ENCODE measurements around the gene LRRC49.
"Not testable (repeated sequence)": the region's sequence is repeated elsewhere in the genome, so short reads cannot be mapped to it uniquely, and the experiment has no call there.

The LRRC49 gene

GRCh38 chr15:70916531-70916930, 23.9 kb downstream of the LRRC49 start:
- H3K9me3 ChIP-seq = no peaks in the 10 kb centered on the region
- no peaks in the 10 kb centered on the region; the same call in 1 of the 2 replicates for H3K36me3 ChIP-seq
- H3K4me3 ChIP-seq (ENCODE audit: low read depth, low read length) = no peak overlapping the region
- TF ChIP-seq, protein P1, sequence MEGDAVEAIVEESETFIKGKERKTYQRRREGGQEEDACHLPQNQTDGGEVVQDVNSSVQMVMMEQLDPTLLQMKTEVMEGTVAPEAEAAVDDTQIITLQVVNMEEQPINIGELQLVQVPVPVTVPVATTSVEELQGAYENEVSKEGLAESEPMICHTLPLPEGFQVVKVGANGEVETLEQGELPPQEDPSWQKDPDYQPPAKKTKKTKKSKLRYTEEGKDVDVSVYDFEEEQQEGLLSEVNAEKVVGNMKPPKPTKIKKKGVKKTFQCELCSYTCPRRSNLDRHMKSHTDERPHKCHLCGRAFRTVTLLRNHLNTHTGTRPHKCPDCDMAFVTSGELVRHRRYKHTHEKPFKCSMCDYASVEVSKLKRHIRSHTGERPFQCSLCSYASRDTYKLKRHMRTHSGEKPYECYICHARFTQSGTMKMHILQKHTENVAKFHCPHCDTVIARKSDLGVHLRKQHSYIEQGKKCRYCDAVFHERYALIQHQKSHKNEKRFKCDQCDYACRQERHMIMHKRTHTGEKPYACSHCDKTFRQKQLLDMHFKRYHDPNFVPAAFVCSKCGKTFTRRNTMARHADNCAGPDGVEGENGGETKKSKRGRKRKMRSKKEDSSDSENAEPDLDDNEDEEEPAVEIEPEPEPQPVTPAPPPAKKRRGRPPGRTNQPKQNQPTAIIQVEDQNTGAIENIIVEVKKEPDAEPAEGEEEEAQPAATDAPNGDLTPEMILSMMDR (IDR thresholded peaks at IDR 0.05; ENCODE audit: low read depth, low read length) = no peak
- DNase-seq = peak; percentile 10
- no peaks in the 10 kb centered on the region for H3K4me1 ChIP-seq
- no peaks in the 10 kb centered on the region for H3K27me3 ChIP-seq

DNA sequence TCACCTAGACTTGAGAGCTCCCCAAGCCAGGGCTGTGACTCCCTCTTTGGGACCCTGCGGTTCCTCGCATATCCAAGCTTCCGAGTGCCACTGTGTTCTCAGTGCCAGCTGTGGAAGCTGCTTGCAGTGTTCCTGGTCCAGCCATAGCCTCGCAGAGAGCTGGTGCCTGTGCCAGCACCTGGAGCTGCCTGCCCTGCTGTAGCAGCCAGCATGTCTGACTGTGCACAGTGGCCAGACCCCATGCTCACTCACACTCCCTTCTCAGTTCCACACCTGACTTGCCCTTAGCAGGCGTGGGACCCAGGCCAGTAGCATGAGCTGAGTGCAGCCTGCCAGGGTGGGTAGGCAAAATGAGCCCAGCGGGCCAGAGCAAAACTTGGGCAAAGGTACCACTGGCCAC, 25.3 kb downstream of the LRRC49 start:
- DNase-seq = no peak
- TF ChIP-seq, protein P1 (IDR thresholded peaks at IDR 0.05; ENCODE audit: low read depth, low read length) = no peak
- H3K4me3 ChIP-seq (ENCODE audit: low read depth, low read length) = no peak overlapping the region
- no peaks in the 10 kb centered on the region for H3K4me1 ChIP-seq
- H3K36me3 ChIP-seq = no peaks in the 10 kb centered on the region
- H3K27me3 ChIP-seq = no peaks in the 10 kb centered on the region
- no peaks in the 10 kb centered on the region for H3K9me3 ChIP-seq

DNA sequence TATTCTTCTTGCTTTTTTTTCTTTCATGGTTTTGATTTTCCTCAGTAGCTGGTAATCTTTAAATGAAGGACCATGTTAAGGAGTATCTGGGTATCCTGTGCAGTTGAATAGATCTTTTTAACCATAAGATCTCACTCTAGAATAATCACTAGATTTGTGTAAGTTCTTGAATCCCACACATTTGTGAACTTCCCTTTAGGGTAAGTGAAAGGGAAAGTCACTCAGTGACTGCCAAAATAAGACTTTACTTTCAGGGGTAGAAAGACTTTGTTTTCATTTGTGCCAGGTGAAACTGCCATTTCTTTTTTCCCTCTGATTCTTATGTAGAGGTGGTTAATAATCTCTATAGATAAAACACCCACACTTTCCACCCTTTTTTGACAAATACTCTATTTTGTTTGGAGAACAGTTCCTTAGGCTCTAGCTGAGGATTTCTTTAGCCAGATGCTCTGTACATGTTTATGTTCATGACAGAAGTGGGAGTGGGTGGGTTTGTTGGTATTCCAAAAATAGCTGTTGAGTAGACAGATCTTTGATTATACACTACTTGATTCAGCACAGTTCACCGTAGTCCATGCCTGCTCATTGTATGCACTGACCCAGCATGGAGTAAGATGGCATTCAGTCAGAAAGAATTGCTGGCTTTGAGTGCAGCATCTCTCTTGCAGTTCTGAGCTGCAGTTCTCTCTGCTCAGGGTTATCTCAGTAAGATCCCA, 28.5 kb downstream of the LRRC49 start:
- TF ChIP-seq, protein P1 (IDR thresholded peaks at IDR 0.05; ENCODE audit: low read depth, low read length) = no peak
- Histone ChIP-seq H3K4me1 (no peaks in the 10 kb centered on the region), H3K9me3 (no peaks in the 10 kb centered on the region), H3K4me3 (ENCODE audit: low read depth, low read length) (no peak overlapping the region), H3K27me3 (no peaks in the 10 kb centered on the region), H3K36me3 (no peaks in the 10 kb centered on the region)
- DNase-seq = no peak

DNA sequence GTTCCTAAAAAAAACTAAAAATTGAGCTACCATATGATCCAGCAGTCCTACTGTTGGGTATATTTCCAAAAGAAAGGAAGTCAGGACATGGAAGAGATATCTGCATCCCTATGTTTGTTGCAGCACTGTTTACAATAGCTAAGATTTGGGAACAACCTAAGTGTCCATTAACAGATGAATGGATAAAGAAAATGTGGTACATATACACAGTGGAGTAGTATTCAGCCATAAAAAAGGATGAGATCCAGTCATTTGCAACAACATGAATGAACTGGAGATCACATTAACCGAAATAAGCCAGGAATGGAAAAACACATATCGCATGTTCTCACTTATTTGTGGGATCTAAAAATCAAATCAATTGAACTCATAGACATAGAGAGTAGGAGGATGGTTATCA, 29.5 kb downstream of the LRRC49 start:
- Histone ChIP-seq H3K4me3 (ENCODE audit: low read depth, low read length) (no peak overlapping the region), H3K27me3 (no peaks in the 10 kb centered on the region), H3K36me3 (no peaks in the 10 kb centered on the region), H3K9me3 (no peaks in the 10 kb centered on the region), H3K4me1 (no peaks in the 10 kb centered on the region)
- DNase-seq = no peak
- TF ChIP-seq, protein P1 (IDR thresholded peaks at IDR 0.05; ENCODE audit: low read depth, low read length) = no peak

- Histone ChIP-seq H3K4me1 (no peaks in the 10 kb centered on the region), H3K36me3 (no peaks in the 10 kb centered on the region), H3K9me3 (no peaks in the 10 kb centered on the region), H3K4me3 (ENCODE audit: low read depth, low read length) (no peak overlapping the region), H3K27me3 (no peaks in the 10 kb centered on the region)
- TF ChIP-seq, protein P1 (IDR thresholded peaks at IDR 0.05; ENCODE audit: low read depth, low read length) = no peak
- DNase-seq = no peak
Measured at GRCh38 chr15:70923311-70924080, 30.9 kb downstream of the LRRC49 start.

DNA sequence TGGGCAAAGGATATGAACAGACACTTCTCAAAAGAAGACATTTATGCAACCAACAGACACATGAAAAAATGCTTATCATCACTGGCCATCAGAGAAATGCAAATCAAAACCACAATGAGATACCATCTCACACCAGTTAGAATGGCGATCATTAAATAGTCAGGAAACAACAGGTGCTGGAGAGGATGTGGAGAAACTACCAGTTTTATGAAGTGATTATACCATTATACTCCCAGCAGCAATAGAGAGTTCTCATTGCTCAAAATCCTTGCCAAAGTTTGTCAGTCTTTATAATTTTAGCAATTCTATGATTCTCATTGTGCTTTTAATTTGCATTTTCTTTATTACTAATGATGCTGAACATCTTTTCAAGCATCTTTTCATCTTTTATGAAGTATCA, 34.3 kb downstream of the LRRC49 start:
- not testable (repeated sequence) for H3K4me3 ChIP-seq (ENCODE audit: low read depth, low read length); H3K9me3 ChIP-seq; DNase-seq; H3K36me3 ChIP-seq; H3K27me3 ChIP-seq; H3K4me1 ChIP-seq
